ENCODE results near the gene AFF1.

GRCh38 chr4:86928400-86929255 is 6.2 kb upstream of the AFF1 start:
- TF ChIP-seq CTCF (IDR thresholded peaks at IDR 0.05) (no peak), POLR2A (IDR thresholded peaks at IDR 0.05) (no peak)
